HG02981 (cell line): ENCODE measurements around the gene PCDHGB6.
"Not testable (repeated sequence)": the region's sequence is repeated elsewhere in the genome, so short reads cannot be mapped to it uniquely, and the experiment has no call there.

Experiments
- ATAC-seq: cut with Tn5 transposase; IDR thresholded peaks from one replicate; pipeline ENCODE4 v1.9.1; 2021; ENCODE audit warnings: mild to moderate bottlenecking, moderate library complexity; ENCODE audit not compliant: unreplicated experiment

Gene PCDHGB6

DNA sequence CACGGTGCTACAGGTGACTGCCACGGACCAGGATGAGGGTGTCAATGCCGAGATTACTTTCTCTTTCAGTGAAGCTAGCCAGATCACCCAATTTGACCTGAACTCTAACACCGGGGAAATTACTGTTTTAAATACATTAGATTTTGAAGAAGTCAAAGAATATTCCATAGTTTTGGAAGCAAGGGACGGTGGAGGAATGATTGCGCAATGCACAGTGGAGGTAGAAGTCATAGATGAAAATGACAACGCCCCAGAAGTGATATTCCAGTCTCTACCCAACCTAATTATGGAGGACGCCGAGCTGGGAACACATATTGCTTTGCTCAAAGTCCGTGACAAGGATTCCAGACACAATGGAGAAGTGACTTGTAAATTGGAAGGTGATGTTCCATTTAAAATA is 19.2 kb upstream of the PCDHGB6 start:
- ATAC-seq: no peak

DNA sequence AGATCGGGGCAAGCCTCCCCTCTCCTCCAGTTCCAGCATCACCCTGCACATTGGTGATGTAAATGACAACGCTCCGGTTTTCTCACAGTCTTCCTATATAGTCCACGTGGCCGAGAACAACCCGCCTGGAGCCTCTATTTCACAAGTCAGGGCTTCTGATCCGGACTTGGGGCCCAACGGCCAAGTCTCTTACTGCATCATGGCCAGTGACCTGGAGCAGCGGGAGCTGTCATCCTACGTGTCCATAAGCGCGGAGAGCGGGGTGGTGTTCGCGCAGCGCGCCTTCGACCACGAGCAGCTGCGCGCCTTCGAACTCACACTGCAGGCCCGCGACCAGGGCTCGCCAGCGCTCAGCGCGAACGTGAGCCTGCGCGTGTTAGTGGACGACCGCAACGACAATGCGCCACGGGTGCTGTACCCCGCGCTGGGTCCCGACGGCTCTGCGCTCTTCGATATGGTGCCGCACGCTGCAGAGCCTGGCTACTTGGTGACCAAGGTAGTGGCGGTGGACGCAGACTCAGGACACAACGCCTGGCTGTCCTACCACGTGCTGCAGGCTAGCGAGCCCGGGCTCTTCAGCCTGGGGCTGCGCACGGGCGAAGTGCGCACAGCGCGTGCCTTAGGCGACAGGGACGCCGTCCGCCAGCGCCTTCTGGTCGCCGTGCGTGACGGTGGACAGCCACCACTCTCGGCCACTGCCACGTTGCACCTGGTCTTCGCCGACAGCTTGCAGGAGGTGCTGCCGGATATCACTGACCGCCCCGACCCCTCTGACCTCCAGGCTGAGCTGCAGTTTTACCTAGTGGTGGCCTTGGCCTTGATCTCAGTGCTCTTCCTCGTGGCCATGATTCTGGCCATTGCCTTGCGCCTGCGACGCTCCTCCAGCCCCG is 18.4 kb upstream of the PCDHGB6 start:
- ATAC-seq: no peak

DNA sequence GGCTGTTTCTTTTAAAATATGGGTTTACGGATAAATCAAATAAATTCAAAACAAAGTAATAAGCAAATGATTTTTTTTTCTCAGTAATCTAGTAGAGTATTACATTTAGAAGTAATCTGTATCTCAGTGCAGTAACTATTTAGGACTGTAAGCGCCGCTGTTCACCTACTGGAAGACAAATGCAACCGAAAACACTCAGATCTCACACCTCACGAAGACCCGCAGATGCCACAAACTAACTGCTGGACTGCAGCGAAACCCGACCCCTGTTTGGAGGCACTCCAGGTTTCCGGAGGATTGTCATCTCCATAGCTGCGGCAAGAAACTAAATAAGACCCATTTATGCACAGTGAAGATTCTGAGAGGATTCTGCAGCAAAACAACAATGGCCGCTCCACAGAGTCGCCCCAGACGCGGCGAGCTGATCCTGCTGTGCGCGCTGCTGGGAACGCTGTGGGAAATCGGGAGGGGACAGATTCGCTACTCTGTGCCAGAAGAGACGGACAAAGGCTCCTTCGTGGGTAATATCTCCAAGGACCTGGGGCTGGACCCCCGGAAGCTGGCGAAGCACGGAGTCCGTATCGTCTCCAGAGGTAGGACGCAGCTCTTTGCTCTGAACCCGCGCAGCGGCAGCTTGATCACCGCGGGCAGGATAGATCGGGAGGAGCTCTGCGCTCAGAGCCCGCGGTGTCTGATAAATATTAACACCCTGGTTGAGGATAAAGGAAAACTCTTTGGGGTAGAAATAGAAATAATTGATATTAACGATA is 15.2 kb upstream of the PCDHGB6 start, which contains the start of gene PCDHGA8:
Gene PCDHGA8, plus strand, starts transcription at position 205 of the 770 bp plus-strand sequence. Its CDS starts 181 bp downstream, at position 386.
- ATAC-seq: no peak

DNA sequence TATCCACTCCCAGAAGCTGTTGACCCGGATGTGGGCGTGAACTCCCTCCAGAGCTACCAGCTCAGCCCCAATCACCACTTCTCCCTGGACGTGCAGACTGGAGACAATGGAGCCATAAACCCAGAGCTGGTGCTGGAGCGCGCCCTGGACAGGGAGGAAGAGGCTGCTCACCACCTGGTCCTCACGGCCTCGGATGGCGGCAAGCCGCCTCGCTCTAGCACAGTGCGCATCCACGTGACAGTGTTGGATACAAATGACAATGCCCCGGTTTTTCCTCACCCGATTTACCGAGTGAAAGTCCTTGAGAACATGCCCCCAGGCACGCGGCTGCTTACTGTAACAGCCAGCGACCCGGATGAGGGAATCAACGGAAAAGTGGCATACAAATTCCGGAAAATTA is 14.6 kb upstream of the PCDHGB6 start:
- ATAC-seq: no peak

DNA sequence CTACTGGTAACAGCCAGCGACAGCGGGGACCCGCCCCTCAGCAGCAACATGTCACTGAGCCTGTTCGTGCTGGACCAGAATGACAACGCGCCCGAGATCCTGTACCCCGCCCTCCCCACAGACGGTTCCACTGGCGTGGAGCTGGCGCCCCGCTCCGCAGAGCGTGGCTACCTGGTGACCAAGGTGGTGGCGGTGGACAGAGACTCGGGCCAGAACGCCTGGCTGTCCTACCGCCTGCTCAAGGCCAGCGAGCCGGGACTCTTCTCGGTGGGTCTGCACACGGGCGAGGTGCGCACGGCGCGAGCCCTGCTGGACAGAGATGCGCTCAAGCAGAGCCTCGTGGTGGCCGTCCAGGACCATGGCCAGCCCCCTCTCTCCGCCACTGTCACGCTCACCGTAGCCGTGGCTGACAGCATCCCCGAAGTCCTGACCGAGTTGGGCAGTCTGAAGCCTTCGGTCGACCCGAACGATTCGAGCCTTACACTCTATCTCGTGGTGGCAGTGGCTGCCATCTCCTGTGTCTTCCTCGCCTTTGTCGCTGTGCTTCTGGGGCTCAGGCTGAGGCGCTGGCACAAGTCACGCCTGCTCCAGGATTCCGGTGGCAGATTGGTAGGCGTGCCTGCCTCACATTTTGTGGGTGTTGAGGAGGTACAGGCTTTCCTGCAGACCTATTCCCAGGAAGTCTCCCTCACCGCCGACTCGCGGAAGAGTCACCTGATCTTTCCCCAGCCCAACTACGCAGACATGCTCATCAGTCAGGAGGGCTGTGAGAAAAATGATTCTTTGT is 13.2 kb upstream of the PCDHGB6 start:
- not testable (repeated sequence) for ATAC-seq

DNA sequence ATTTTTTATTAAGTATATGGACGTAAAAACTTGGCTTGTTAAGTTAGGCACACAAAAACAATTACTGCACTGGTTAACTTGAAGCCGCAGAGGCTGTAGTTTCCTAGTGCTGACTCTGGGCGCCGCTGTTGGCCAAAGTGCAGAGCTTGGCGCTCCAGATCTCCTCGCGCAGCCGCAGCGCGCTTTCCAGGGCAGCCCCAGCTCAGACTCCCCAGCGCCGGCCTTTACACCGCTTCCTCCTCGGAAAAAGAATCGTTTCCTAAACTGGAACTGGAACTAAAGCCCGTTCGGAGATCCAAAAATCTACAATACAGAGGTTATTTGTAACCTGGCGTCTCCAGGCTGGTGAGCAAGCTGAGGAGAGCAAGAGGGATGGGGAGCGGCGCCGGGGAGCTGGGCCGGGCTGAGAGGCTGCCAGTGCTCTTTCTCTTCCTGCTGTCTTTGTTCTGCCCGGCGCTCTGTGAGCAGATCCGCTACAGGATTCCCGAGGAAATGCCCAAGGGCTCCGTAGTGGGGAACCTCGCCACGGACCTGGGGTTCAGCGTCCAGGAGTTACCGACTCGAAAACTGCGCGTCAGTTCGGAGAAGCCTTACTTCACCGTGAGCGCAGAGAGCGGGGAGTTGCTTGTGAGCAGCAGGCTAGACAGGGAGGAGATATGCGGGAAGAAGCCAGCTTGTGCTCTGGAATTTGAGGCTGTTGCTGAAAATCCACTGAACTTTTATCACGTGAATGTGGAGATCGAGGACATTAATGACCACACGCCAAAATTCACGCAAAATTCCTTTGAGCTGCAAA is 9.9 kb upstream of the PCDHGB6 start, which contains the start of gene PCDHGB5:
Gene PCDHGB5, plus strand, starts transcription at position 192 of the 796 bp plus-strand sequence. Its CDS starts 181 bp downstream, at position 373.
- peak; percentile 87 for ATAC-seq

DNA sequence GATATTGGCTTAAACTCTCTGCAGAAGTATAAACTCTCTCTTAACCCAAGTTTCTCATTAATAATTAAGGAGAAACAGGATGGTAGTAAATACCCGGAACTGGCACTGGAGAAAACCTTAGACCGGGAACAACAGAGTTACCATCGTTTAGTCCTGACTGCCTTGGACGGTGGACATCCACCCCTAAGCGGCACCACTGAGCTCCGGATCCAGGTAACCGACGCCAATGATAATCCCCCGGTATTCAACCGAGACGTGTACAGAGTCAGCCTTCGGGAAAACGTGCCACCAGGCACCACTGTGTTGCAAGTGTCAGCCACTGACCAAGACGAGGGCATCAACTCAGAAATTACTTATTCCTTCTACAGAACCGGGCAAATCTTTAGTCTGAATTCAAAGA is 9.2 kb upstream of the PCDHGB6 start:
- no peak for ATAC-seq

DNA sequence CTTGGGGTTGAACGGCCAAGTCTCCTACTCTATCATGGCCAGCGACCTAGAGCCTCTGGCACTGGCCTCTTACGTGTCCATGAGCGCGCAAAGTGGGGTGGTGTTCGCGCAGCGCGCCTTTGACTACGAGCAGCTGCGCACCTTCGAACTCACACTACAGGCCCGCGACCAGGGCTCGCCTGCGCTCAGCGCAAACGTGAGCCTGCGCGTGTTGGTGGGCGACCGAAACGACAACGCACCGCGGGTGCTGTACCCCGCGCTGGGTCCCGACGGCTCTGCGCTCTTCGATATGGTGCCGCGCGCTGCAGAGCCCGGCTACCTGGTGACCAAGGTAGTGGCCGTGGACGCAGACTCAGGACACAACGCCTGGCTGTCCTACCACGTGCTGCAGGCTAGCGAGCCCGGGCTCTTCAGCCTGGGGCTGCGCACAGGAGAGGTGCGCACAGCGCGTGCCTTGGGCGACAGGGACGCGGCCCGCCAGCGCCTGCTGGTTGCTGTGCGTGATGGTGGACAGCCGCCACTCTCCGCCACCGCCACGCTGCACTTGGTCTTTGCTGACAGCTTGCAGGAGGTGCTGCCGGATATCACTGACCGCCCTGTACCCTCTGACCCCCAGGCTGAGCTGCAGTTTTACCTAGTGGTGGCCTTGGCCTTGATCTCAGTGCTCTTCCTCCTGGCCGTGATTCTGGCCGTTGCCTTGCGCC is 8.1 kb upstream of the PCDHGB6 start:
- ATAC-seq: no peak

DNA sequence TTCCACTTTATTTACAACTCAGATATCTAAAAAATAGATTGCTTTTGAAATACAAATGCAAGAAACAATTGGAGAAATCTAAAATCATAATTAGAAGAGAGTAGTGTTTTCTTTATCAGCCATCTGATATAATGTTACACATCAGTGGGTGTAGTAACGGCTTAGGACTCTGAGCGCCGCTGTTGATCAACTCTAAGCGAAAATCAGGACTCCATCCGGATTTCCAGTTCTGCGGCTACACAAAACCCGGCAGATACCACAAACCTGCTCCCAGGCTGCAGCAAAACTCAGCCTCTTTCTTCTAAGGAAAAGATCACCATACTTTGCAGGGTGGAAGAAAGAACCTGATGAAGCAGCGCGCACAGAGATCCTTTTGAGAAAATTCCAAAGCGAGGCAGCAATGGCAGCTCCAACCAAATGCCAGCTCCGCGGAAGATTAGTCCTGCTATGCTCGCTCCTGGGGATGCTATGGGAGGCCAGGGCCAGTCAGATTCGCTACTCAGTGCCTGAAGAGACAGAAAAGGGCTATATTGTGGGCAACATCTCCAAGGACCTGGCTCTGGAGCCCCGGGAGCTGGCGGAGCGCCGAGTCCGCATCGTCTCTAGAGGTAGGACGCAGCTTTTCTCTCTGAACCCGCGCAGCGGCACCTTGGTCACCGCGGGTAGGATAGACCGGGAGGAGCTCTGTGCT is 5.1 kb upstream of the PCDHGB6 start, which contains the start of gene PCDHGA9:
Gene PCDHGA9, plus strand, starts transcription at position 226 of the 691 bp plus-strand sequence. Its CDS starts 175 bp downstream, at position 401.
- no peak for ATAC-seq

DNA sequence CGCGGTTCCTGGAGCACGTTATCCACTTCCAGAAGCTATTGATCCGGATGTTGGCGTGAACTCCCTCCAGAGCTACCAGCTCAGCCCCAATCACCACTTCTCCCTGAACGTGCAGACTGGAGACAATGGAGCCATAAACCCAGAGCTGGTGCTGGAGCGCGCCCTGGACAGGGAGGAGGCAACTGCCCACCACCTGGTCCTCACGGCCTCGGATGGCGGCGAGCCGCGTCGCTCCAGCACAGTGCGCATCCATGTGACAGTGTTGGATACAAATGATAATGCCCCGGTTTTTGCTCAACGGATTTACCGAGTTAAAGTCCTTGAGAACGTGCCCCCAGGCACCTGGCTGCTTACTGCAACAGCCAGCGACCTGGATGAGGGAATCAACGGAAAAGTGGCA is 4.4 kb upstream of the PCDHGB6 start:
- ATAC-seq: no peak

DNA sequence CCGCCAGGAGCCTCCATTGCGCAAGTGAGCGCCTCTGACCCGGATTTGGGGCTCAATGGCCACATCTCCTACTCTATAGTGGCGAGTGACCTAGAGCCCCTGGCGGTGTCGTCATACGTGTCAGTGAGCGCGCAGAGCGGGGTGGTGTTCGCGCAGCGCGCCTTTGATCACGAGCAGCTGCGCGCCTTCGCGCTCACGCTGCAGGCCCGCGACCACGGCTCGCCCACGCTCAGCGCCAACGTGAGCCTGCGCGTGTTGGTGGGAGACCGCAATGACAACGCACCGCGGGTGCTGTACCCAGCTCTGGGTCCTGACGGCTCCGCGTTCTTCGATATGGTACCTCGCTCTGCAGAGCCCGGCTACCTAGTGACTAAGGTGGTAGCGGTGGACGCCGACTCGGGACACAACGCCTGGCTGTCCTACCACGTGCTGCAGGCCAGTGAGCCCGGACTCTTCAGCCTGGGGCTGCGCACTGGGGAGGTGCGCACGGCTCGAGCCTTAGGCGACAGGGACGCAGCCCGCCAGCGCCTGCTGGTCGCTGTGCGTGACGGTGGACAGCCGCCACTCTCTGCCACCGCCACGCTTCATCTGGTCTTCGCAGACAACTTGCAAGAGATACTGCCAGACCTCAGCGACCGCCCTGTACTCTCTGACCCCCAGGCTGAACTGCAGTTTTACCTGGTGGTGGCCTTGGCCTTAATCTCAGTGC is 1.9 kb downstream of the PCDHGB6 start:
- no peak for ATAC-seq

DNA sequence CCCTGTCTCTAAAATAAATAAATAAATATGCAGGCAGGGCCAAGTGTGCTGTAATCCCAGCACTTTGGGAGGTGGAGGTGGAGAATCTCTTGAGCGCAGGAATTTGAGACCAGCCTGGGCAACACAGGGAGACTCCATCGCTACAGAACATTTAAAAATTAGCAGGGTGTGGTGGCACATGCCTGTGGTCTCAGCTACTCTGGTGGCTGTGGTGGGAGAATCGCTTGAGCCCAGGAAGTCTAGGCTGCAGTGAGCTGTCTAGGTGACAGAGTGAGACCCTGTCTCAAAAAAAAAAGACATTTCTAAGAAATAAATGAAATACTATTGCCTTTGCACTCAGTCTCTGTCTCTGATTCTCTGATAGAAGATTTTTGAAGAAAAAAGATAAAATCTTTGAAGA is 3.8 kb downstream of the PCDHGB6 start:
- ATAC-seq: no peak

DNA sequence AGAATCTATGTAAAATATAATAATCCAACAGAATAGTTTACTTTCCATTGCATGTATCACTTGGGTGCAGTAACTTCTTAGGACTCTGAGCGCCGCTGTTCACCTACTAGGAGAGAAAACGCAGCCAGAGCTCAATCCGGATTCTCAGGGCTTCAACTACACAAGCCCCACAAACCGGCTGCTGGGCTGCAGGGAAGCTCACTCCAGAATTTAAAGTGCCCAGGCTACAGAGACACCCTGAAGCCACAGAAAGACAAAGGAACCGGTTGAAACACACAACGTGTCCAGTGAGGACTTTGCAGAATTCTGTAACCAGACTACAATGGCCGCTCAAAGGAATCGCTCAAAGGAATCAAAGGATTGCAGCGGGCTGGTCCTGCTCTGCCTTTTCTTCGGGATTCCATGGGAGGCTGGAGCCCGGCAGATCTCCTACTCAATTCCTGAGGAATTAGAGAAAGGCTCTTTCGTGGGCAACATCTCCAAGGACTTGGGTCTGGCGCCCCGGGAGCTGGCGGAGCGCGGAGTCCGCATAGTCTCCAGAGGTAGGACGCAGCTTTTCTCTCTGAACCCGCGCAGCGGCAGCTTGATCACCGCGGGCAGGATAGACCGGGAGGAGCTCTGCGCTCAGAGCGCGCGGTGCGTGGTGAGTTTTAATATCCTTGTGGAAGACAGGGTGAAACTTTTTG is 5.2 kb downstream of the PCDHGB6 start, which contains the start of gene PCDHGA10:
Gene PCDHGA10, plus strand, starts transcription at position 134 of the 686 bp plus-strand sequence. Its CDS starts 189 bp downstream, at position 323.
- ATAC-seq: peak; percentile 54

DNA sequence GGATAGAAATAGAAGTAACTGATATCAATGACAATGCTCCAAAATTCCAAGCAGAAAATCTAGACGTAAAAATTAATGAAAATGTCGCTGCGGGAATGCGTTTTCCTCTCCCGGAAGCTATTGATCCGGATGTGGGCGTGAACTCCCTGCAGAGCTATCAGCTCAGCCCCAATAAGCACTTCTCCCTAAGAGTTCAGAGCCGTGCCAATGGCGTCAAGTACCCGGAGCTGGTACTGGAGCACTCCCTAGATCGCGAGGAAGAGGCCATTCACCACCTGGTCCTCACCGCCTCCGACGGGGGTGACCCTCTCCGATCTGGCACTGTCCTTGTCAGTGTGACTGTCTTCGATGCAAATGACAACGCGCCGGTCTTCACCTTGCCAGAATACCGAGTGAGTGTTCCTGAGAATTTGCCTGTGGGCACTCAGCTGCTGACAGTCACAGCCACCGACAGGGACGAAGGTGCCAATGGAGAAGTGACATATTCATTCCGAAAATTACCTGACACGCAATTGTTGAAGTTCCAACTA is 5.8 kb downstream of the PCDHGB6 start:
- ATAC-seq: no peak

DNA sequence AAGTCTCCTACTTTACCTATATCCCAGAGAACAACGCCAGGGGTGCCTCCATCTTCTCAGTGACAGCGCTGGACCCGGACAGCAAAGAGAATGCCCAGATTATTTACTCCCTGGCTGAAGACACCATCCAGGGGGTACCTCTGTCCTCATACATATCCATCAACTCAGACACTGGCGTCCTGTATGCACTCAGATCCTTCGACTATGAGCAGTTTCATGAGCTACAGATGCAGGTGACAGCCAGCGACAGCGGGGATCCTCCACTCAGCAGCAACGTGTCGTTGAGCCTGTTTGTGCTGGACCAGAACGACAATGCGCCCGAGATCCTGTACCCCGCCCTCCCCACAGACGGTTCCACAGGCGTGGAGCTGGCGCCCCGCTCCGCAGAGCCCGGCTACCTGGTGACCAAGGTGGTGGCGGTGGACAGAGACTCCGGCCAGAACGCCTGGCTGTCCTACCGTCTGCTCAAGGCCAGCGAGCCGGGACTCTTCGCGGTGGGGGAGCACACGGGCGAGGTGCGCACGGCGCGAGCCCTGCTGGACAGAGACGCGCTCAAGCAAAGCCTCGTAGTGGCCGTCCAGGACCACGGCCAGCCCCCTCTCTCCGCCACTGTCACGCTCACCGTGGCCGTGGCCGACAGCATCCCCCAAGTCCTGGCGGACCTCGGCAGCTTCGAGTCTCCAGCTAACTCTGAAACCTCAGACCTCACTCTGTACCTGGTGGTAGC is 6.9 kb downstream of the PCDHGB6 start:
- ATAC-seq: not testable (repeated sequence)

DNA sequence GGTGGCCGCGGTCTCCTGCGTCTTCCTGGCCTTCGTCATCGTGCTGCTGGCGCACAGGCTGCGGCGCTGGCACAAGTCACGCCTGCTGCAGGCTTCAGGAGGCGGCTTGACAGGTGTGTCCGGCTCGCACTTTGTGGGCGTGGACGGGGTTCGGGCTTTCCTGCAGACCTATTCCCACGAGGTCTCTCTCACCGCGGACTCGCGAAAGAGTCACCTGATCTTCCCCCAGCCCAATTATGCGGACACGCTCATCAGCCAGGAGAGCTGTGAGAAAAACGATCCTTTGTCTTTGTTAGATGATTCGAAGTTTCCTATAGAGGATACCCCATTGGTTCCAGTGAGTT is 7.4 kb downstream of the PCDHGB6 start:
- not testable (repeated sequence) for ATAC-seq
